GM18499 (cell line): ENCODE measurements around the gene STPG1.

ENCODE experiments used
- ATAC-seq: cut with Tn5 transposase; IDR thresholded peaks from one replicate; pipeline ENCODE4 v1.9.1; 2021; ENCODE audit warnings: moderate number of reproducible peaks; ENCODE audit not compliant: insufficient read depth, unreplicated experiment

STPG1 gene

DNA sequence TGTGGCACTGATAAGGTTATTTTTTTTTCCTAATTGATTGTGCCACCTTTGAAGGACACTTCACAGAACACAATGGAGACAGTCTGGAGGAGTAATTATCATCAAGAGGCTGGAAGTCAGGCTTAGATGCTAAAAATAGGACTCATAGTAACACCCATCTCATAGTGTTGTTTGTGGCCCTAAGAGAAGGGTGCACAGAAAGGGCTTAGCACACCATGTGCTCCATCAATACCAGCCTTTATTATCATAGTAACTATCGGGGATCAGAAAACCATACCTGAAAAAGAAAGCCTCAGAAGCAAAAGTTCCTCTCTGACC is 13.9 kb upstream of the STPG1 start:
- no peak for ATAC-seq

DNA sequence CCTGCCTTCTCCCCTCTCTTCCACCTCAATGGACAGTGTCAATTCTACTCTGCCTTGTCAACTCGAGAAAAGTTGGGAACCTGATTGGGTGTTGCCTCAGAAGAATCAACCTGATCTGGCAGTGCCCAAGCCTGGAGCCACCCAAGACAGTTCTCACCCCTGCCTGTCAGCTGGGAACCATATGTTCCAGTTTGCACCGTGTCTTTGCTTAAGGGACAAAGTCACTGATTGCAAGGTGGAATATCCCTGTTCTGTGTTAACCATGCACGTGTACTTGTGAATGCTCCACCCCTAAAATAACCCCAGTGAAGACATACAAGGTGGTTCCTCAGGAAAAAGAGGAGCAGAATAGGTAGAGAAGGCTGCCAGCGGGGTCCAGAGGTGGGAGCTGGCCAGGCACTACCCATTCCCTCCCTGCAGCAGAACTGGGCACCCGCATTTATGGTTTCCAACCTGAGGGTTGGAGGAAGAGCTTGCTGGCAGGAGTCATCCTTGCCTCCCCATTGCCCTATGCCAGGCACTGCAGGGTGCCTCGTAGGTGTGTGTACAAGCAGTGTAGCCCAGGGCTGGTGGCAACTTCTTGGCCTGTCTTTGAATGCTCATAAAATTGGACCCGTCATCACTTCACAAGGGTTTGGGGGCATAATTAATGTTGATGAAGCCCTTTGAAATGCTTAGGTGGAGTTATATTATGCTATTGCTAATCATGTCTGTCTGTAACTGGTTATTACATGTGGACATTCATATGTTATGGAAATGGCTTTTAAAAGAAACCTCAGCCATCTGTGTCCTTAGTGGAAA is 13.4 kb upstream of the STPG1 start:
- ATAC-seq: no peak

GRCh38 chr1:24425922-24426321 is 12.3 kb upstream of the STPG1 start:
- no peak for ATAC-seq

- ATAC-seq: no peak
Observed at GRCh38 chr1:24425441-24425840, 11.9 kb upstream of the STPG1 start.

GRCh38 chr1:24424990-24425389 is 11.4 kb upstream of the STPG1 start:
- no peak for ATAC-seq

GRCh38 chr1:24424207-24424606 is 10.6 kb upstream of the STPG1 start:
- no peak for ATAC-seq

- no peak for ATAC-seq
Observed at GRCh38 chr1:24421502-24421901, 7.9 kb upstream of the STPG1 start.

GRCh38 chr1:24420547-24420946 is 7.0 kb upstream of the STPG1 start:
- ATAC-seq: no peak

- ATAC-seq: no peak
Observed at GRCh38 chr1:24418898-24419628, 5.5 kb upstream of the STPG1 start.

DNA sequence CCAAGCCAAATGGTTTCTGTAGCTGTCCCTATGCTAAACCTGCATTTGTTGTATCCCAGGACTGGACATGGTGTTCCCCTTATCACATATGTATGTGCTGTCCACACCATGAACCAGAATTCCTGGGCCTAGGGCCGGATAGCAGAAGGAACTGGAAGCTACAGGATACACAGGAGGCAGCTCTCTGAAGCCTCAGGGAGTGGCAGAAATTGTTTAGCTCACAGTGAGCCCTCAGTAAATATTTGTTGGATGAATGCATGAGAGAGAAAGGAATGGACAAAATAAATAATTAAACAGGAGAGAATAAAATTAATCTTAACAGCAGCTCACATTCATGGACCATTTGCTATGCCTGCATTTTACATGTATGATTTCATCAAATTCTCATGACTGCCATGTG is 4.1 kb upstream of the STPG1 start:
- ATAC-seq: no peak

GRCh38 chr1:24416666-24417391 is 3.2 kb upstream of the STPG1 start:
- no peak for ATAC-seq

- ATAC-seq: no peak
Observed at GRCh38 chr1:24415910-24416665, 2.5 kb upstream of the STPG1 start.

DNA sequence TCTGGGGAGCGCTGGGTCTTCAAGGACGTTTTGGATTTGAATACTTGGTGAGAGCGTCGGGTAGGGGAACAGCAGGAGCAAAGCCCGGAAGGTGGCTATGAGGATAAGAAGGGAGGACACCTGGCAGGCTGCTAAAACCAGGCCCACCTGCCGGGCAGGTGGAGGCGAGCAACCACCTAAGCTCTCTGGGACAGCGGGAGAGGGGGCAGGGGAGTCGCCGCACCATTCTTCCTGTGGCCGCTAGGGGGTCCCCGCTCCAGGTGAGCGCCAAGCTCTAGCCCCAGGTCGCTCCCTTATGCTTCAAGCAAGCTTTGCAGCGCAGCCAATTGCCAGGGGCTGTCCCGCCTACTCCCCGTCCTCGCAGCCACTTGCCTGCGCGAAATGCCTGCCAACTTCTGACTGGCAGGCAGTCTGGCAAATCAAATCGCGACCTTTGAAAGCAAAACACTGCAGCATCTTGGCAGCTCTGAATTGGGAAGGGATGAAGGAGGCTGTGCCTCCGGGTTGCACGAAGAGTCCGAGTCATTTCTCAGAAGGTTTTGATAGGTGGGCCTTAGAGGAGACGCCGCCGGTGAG is 1.8 kb upstream of the STPG1 start, which contains the start of gene NIPAL3:
NIPAL3 (plus strand) TSS at position 469 of the 576 bp plus-strand sequence. CDS start 3,746 bp downstream, outside the sequence.
- ATAC-seq: peak; percentile 77

GRCh38 chr1:24414775-24415333 is 1.3 kb upstream of the STPG1 start:
- ATAC-seq: no peak

DNA sequence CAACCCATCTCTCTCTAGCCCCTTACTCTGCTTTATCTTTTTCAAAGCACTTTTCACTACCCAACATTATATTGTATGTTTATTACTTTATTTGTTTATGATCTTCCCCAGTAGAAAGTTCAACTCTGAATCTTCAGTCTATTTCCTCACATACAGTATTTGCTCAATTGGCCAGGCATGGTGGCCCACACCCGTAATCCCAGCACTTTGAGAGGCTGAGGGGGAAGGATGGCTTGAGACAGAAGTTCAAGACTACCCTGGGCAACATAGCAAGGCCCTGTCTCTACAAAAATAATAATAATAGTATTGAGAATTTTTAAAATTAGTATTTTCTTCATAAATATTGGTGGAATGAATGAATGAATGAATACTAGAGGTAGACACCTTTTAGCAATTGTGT is 1.2 kb downstream of the STPG1 start:
- ATAC-seq: no peak

GRCh38 chr1:24411963-24412362 is 1.6 kb downstream of the STPG1 start:
- no peak for ATAC-seq

DNA sequence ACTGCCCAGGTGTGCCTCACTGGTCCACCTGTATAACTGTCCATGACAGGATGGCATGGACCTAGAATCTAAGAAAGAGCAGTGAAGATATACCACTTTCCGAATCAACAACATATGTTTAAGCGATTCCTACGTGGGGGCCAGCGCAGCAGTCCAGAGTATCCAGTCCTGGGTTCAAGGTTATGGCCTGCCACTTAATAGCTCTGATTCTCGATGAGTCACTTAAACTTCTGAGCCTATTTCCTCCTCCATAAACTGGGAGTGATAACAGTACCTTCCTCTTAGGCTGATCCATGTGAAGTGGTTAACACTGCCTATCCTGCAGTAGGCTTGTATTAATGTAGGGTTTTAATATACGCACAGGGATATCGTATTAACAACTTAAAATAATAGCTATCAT is 2.8 kb downstream of the STPG1 start:
- no peak for ATAC-seq

DNA sequence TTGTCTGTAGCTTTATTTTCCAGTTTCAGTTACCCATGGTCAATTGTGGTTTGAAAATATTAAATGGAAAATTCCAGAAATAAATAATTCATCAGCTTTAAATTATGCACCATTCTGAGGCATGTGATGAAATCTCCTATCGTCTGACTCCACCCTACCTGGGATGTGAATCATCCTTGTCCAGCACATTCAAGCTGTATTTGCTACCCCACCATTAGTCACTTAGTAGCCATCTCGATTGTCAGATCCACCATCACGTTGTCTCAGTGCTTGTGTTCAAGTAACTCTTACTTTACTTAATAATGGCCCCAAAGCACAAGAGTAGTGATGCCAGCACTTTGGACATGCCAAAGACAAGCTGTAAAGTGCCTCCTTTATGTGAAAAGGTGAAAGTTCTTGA is 4.0 kb downstream of the STPG1 start:
- no peak for ATAC-seq

GRCh38 chr1:24406788-24407187 is 6.8 kb downstream of the STPG1 start:
- ATAC-seq: no peak

DNA sequence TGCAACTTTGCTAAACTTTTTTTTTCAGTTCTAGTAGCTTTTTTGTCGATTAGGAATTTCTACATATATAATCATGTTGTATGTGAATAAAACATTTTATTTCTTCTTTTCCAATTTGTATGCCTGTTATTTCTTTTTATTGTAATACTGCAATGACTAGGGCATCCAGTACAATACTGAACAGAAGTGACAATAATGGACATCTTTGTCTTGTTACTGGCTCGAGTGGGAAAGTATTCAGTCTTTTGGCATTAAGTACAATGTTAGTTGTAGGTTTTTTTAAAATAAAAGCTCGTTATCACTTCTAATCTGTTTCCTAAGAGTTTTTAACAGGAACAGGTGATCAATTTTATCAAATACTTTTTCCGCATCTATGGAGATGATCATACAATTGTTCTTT is 9.8 kb downstream of the STPG1 start:
- ATAC-seq: no peak
